H9 (cell line): ENCODE measurements around the gene PDK4. TPM values are rescaled to one million over a fixed set of nuclear protein-coding genes. Genes with fewer than 3 reads are reported as not detected.

Experiments
- DNase-seq: peaks from one replicate; pipeline ENCODE4 v3.0.0-alpha.2; 2017
- H2AFZ ChIP-seq: one replicate; pipeline ENCODE4 v1.6.1; 2013; ENCODE audit warnings: mild to moderate bottlenecking, low read length, control low read depth, moderate library complexity
- H2AK5ac ChIP-seq: 2 replicates; pipeline ENCODE4 v1.6.1; 2013; ENCODE audit warnings: low read length, control low read depth, mixed read lengths; ENCODE audit not compliant: insufficient read length
- H2BK120ac ChIP-seq: one replicate; pipeline ENCODE4 v1.6.1; 2013; ENCODE audit warnings: low read depth, mild to moderate bottlenecking, low read length, control low read depth, inconsistent platforms; ENCODE audit not compliant: poor library complexity, severe bottlenecking
- H2BK12ac ChIP-seq: 2 replicates; pipeline ENCODE4 v1.6.1; 2013; ENCODE audit warnings: low read length, control low read depth, mixed read lengths, low read depth; ENCODE audit not compliant: insufficient read length
- H2BK15ac ChIP-seq: 2 replicates; pipeline ENCODE4 v1.6.1; 2013; ENCODE audit warnings: low read depth, low read length, control low read depth
- H2BK20ac ChIP-seq: one replicate; pipeline ENCODE4 v1.6.1; 2013; ENCODE audit warnings: low read depth, mild to moderate bottlenecking, low read length, control low read depth, inconsistent platforms; ENCODE audit not compliant: poor library complexity, severe bottlenecking
- H2BK5ac ChIP-seq: 2 replicates; pipeline ENCODE4 v1.6.1; 2013; ENCODE audit warnings: low read length, control low read depth, mixed read lengths; ENCODE audit not compliant: insufficient read length
- H3K14ac ChIP-seq: 2 replicates; pipeline ENCODE4 v1.6.1; 2013; ENCODE audit warnings: low read length, control low read depth; ENCODE audit not compliant: insufficient read depth
- H3K18ac ChIP-seq: 2 replicates; pipeline ENCODE4 v1.6.1; 2013; ENCODE audit warnings: low read depth, mild to moderate bottlenecking, mixed read lengths, low read length, control low read depth; ENCODE audit not compliant: insufficient read length
- H3K23ac ChIP-seq: 2 replicates; pipeline ENCODE4 v1.6.1; 2013; ENCODE audit warnings: low read length, control low read depth, mixed read lengths, low read depth; ENCODE audit not compliant: insufficient read length
- H3K23me2 ChIP-seq: 2 replicates; pipeline ENCODE4 v1.6.1; 2013; ENCODE audit warnings: low read depth, mild to moderate bottlenecking, mixed read lengths, low read length, control low read depth; ENCODE audit not compliant: insufficient read length, poor library complexity, severe bottlenecking
- H3K27ac ChIP-seq: 2 replicates; pipeline ENCODE4 v1.5.1; 2013; ENCODE audit warnings: low read length, control low read depth, mixed read lengths, low read depth; ENCODE audit not compliant: insufficient read length
- H3K27me3 ChIP-seq: 2 replicates; pipeline ENCODE4 v1.6.1; 2013; ENCODE audit warnings: low read length, control low read depth, inconsistent platforms; ENCODE audit not compliant: insufficient read depth
- H3K4ac ChIP-seq: 2 replicates; pipeline ENCODE4 v1.6.1; 2013; ENCODE audit warnings: low read depth, mild to moderate bottlenecking, control low read depth, inconsistent platforms, low read length, moderate library complexity
- H3K4me1 ChIP-seq: 2 replicates; pipeline ENCODE4 v1.6.1; 2013; ENCODE audit warnings: low read length, control low read depth, inconsistent platforms; ENCODE audit not compliant: insufficient read depth
- H3K4me2 ChIP-seq: 2 replicates; pipeline ENCODE4 v1.6.1; 2013; ENCODE audit warnings: low read length, control low read depth, mixed read lengths; ENCODE audit not compliant: insufficient read length, insufficient read depth
- H3K56ac ChIP-seq: 2 replicates; pipeline ENCODE4 v1.6.1; 2013; ENCODE audit warnings: low read depth, mild to moderate bottlenecking, mixed read lengths, low read length, control low read depth; ENCODE audit not compliant: insufficient read length
- H3K79me1 ChIP-seq: 2 replicates; pipeline ENCODE4 v1.6.1; 2013; ENCODE audit warnings: low read depth, mild to moderate bottlenecking, moderate library complexity, low read length, control low read depth, inconsistent platforms; ENCODE audit not compliant: insufficient read depth, poor library complexity, severe bottlenecking
- H3K79me2 ChIP-seq: 2 replicates; pipeline ENCODE4 v1.6.1; 2013; ENCODE audit warnings: low read length, control low read depth, inconsistent platforms; ENCODE audit not compliant: insufficient read depth
- H3K9ac ChIP-seq: 2 replicates; pipeline ENCODE4 v1.6.1; 2013; ENCODE audit warnings: low read length, control low read depth, mixed read lengths; ENCODE audit not compliant: insufficient read length; ENCODE audit errors: extremely low read depth
- H3K9me3 ChIP-seq: one replicate; pipeline ENCODE4 v1.6.1; 2013; ENCODE audit warnings: low read depth, low read length, inconsistent platforms; ENCODE audit not compliant: control insufficient read depth
- H3T11ph ChIP-seq: one replicate; pipeline ENCODE4 v1.6.1; 2013; ENCODE audit warnings: mild to moderate bottlenecking, low read length, control low read depth, inconsistent platforms
- H4K20me1 ChIP-seq: one replicate; pipeline ENCODE4 v1.6.1; 2013; ENCODE audit not compliant: control insufficient read depth, insufficient read length, insufficient read depth
- H4K5ac ChIP-seq: 2 replicates; pipeline ENCODE4 v1.6.1; 2013; ENCODE audit warnings: low read depth, mild to moderate bottlenecking, mixed read lengths, low read length, control low read depth; ENCODE audit not compliant: insufficient read length
- H4K8ac ChIP-seq: replicated peaks from 2 replicates; pipeline ENCODE4 v1.6.1; 2013; ENCODE audit warnings: low read length, control low read depth, mixed read lengths, low read depth; ENCODE audit not compliant: insufficient read length
- H4K91ac ChIP-seq: 2 replicates; pipeline ENCODE4 v1.6.1; 2013; ENCODE audit warnings: low read depth, mild to moderate bottlenecking, moderate library complexity, mixed read lengths, low read length, control low read depth; ENCODE audit not compliant: insufficient read length
- H3K27ac Mint-ChIP-seq, 3 experiments: 2 replicates in 2 of 3; 3 replicates in 1 of 3; pipeline ENCODE4 v1.8.0; 2020 to 2021; ENCODE audit warnings: mixed read lengths in 3 of 3, mild to moderate bottlenecking in 1 of 3, moderate library complexity in 1 of 3
- H3K27me3 Mint-ChIP-seq: 2 replicates; pipeline ENCODE4 v1.8.0; 2021; ENCODE audit warnings: low read depth, mild to moderate bottlenecking, moderate library complexity, mixed read lengths
- H3K36me3 Mint-ChIP-seq, 3 experiments: 2 replicates in 2 of 3; 3 replicates in 1 of 3; pipeline ENCODE4 v1.8.0; 2020 to 2021; ENCODE audit warnings: low read depth in 3 of 3, mixed read lengths in 3 of 3; ENCODE audit not compliant: insufficient read depth in 1 of 3
- H3K4me1 Mint-ChIP-seq, 2 experiments: 2 replicates each; pipeline ENCODE4 v1.8.0; 2020; ENCODE audit warnings: mixed read lengths in 2 of 2
- H3K4me3 Mint-ChIP-seq, 2 experiments: 2 replicates in 1 of 2; 3 replicates in 1 of 2; pipeline ENCODE4 v1.8.0; 2020 to 2021; ENCODE audit warnings: mild to moderate bottlenecking in 2 of 2, mixed read lengths in 2 of 2, moderate library complexity in 1 of 2
- H3K9me3 Mint-ChIP-seq, 2 experiments: 2 replicates in 1 of 2; 3 replicates in 1 of 2; pipeline ENCODE4 v1.8.0; 2020; ENCODE audit warnings: mild to moderate bottlenecking in 2 of 2, mixed read lengths in 2 of 2, moderate library complexity in 1 of 2
- CTCF ChIP-seq: fragments of 200-600 bp; sonication (generic); conservative IDR thresholded peaks from 3 replicates; pipeline ENCODE4 v1.8.0; 2021; ENCODE audit warnings: antibody characterized with exemption, mild to moderate bottlenecking
- WGBS: extraction: QIAGEN DNeasy Blood & Tissue Kit; methylation state at CpG from one replicate; pipeline ENCODE4 v1.1.7; 2013; ENCODE audit warnings: missing lambda C conversion rate, low lambda C conversion rate, mixed read lengths; ENCODE audit not compliant: insufficient read length; ENCODE audit errors: extremely low coverage; 5-methylcytosine and 5-hydroxymethylcytosine counted together
- total RNA-seq: library from RNA; stranded (reverse); gene quantifications from 2 replicates; pipeline ENCODE4 v1.2.1, GENCODE V29; 2021

Gene PDK4
- total RNA-seq, 1 experiment from 2014 or later, result not detected

GRCh38 chr7:95593343-95593742 lies 3.0 kb downstream of the PDK4 start:
- peaks cover 5% of the 10 kb centered on the region; the same call in 1 of the 2 replicates for H3K27me3 ChIP-seq
- no peaks in the 10 kb centered on the region for H3K36me3 Mint-ChIP-seq
- H3K9me3 Mint-ChIP-seq, result no peaks in the 10 kb centered on the region

More at GRCh38 chr7:95593343-95593742, 3.0 kb downstream of the PDK4 start:
- Histone ChIP-seq H3K14ac (no peak overlapping the region), H3T11ph (no peak overlapping the region), H3K9ac (no peak overlapping the region), H3K23ac (no peak overlapping the region), H2BK12ac (no peak overlapping the region), H2BK120ac (no peak overlapping the region), H3K23me2 (peaks cover 6% of the 10 kb centered on the region), H4K8ac (no peak overlapping the region), H2AK5ac (no peak overlapping the region), H2AFZ (no peak overlapping the region), H2BK20ac (no peak overlapping the region), H4K91ac (no peak overlapping the region), H2BK15ac (no peak overlapping the region), H3K56ac (no peak overlapping the region), H3K4me1 (no peaks in the 10 kb centered on the region), H3K9me3 (no peaks in the 10 kb centered on the region), H4K20me1 (no peaks in the 10 kb centered on the region), H2BK5ac (no peak overlapping the region), H4K5ac (no peak overlapping the region), H3K4ac (no peak overlapping the region), H3K4me2 (no peak overlapping the region), H3K79me2 (no peaks in the 10 kb centered on the region), H3K18ac (no peak overlapping the region), H3K79me1 (no peaks in the 10 kb centered on the region), H3K27ac (no peak overlapping the region)
- TF ChIP-seq CTCF, result no peak
- H3K27me3 Mint-ChIP-seq, result peaks cover 47% of the 10 kb centered on the region
- no CpG with 5 or more reads among the region's 2 CpGs for WGBS
- peaks cover 11 to 18% of the 10 kb centered on the region in 2 experiments; a peak in 3 of 4 replicates for H3K4me1 Mint-ChIP-seq
- H3K27ac Mint-ChIP-seq, result no peak overlapping the region
- DNase-seq, result no peak
- H3K4me3 Mint-ChIP-seq, result no peak overlapping the region
